Osteoblast (primary cell): ENCODE measurements around the gene RASEF. TPM values are rescaled to one million over a fixed set of nuclear protein-coding genes. Genes with fewer than 3 reads are reported as not detected.

ENCODE experiments used
- DNase-seq: peaks from one replicate; pipeline ENCODE4 v3.0.0; 2011; ENCODE audit warnings: low spot score, mixed read lengths; ENCODE audit not compliant: insufficient read length; ENCODE audit errors: missing footprints
- H2AFZ ChIP-seq: 2 replicates; pipeline ENCODE4 v1.6.0; 2011; ENCODE audit warnings: mild to moderate bottlenecking, low read length
- H3K27ac ChIP-seq: 2 replicates; pipeline ENCODE4 v1.5.1; 2011; ENCODE audit warnings: mild to moderate bottlenecking, low read depth, low read length, moderate library complexity
- H3K27me3 ChIP-seq: 2 replicates; pipeline ENCODE4 v1.6.0; 2012; ENCODE audit warnings: mild to moderate bottlenecking, control low read depth, inconsistent platforms, low read length, moderate library complexity; ENCODE audit not compliant: insufficient read depth
- H3K36me3 ChIP-seq: 2 replicates; pipeline ENCODE4 v1.5.1; 2011; ENCODE audit warnings: mild to moderate bottlenecking, low read length, control low read depth, moderate library complexity; ENCODE audit not compliant: insufficient read depth
- H3K4me1 ChIP-seq: 2 replicates; pipeline ENCODE4 v1.5.1; 2011; ENCODE audit warnings: mild to moderate bottlenecking, low read length, control low read depth, moderate library complexity; ENCODE audit not compliant: insufficient read depth
- H3K4me2 ChIP-seq: 2 replicates; pipeline ENCODE4 v1.6.0; 2011; ENCODE audit warnings: mild to moderate bottlenecking, low read length; ENCODE audit not compliant: insufficient read depth
- H3K4me3 ChIP-seq: fragments of 200-600 bp; sonication (generic); 3 replicates; pipeline ENCODE4 v1.5.1; 2012; ENCODE audit warnings: mild to moderate bottlenecking, low read length, inconsistent platforms; ENCODE audit not compliant: insufficient read depth
- H3K79me2 ChIP-seq: 2 replicates; pipeline ENCODE4 v1.6.0; 2012; ENCODE audit warnings: mild to moderate bottlenecking, low read length, control low read depth, inconsistent platforms; ENCODE audit not compliant: insufficient read depth
- H3K9me3 ChIP-seq: 2 replicates; pipeline ENCODE4 v1.5.1; 2011; ENCODE audit warnings: low read depth, low read length, control low read depth
- H4K20me1 ChIP-seq: 2 replicates; pipeline ENCODE4 v1.6.0; 2012; ENCODE audit warnings: mild to moderate bottlenecking, low read length, control low read depth; ENCODE audit not compliant: insufficient read depth
- total RNA-seq: library from RNA; depleted of rRNA; stranded (reverse); fragments of >200 nt; gene quantifications from 2 replicates; pipeline ENCODE4 v1.2.3, GENCODE V29; 2012
- TF ChIP-seq, protein P1 (sequence below): IDR thresholded peaks from 2 replicates; pipeline ENCODE4 v1.5.1; 2011; ENCODE audit warnings: mild to moderate bottlenecking, low read depth, low read length, moderate library complexity; ENCODE audit errors: extremely low read depth

RASEF gene
- total RNA-seq = 1.4 and 2.1 TPM in 2 replicates

DNA sequence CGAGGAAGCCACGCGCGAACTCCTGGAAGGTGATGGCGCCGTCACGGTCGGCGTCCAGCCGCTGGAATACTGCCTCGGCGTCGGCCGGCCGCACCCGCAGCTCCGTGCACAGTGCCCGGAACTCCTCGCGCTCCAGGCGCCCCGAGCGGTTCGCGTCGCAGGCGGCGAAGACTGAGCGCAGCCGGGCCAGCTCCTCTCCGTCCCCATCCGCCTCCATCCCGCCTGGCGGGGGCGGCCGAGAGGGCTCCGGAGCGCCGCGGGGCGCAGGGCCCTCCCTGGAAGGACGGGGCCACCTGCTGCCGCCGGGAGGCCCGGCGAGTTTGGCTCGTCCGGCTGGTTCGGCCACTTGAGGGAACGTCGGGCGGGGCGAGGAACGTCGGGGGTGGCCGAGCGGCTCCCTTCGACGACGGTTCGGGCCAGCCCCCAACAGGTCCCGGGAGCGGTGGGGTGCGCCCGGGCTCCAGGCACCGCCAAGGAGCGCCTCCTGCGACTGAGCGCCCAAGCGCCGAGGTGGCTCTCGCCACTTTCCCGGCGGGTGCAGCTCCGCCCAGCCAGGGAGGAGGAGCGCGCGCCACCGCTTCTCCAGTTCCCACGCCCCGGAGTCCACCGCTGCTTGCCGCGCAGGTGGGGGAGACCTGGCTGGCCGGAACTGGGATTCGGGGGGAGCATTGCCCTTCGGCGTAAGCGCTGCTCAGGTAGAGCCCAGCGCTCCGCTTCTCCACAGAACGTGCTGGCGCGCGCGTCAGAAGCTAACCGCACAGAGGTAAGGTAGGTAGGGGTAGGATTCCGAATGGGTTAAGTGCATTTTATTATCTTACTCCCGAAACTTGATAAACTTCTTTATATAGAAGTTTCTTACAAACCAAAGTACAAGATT lies at the start of gene RASEF:
TSS of gene RASEF (minus strand) at position 492 of the 877 bp plus-strand sequence. CDS start at position 217, 275 bp downstream.
- peak; percentile 82 for DNase-seq

DNA sequence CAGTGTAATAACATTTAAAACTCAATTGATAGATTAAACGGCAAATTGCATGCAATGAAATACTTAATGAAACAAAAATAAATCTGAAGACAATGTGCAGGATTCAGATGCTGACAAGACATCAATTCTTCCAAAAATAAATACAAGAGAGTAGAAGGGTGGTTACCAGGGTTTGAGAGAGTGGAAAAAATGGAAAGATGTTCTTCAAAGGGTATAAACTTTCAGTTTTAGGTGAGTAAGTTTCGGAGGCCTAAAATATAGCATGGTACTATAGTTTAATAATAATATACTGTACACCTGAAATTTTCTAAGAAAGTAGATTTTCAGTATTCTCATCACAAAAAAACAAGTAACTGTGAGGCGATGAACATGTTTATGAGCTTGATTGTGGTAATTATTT lies 48.2 kb upstream of the RASEF start:
- Histone ChIP-seq H3K4me3 (no peak overlapping the region), H3K4me2 (no peak overlapping the region), H3K4me1 (no peaks in the 10 kb centered on the region), H3K9me3 (no peaks in the 10 kb centered on the region), H3K36me3 (no peaks in the 10 kb centered on the region), H3K27me3 (no peaks in the 10 kb centered on the region), H3K79me2 (no peaks in the 10 kb centered on the region), H3K27ac (no peak overlapping the region), H2AFZ (no peak overlapping the region), H4K20me1 (no peaks in the 10 kb centered on the region)
- no peak for DNase-seq
- TF ChIP-seq, protein P1, sequence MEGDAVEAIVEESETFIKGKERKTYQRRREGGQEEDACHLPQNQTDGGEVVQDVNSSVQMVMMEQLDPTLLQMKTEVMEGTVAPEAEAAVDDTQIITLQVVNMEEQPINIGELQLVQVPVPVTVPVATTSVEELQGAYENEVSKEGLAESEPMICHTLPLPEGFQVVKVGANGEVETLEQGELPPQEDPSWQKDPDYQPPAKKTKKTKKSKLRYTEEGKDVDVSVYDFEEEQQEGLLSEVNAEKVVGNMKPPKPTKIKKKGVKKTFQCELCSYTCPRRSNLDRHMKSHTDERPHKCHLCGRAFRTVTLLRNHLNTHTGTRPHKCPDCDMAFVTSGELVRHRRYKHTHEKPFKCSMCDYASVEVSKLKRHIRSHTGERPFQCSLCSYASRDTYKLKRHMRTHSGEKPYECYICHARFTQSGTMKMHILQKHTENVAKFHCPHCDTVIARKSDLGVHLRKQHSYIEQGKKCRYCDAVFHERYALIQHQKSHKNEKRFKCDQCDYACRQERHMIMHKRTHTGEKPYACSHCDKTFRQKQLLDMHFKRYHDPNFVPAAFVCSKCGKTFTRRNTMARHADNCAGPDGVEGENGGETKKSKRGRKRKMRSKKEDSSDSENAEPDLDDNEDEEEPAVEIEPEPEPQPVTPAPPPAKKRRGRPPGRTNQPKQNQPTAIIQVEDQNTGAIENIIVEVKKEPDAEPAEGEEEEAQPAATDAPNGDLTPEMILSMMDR = no peak

More for the DNA sequence above, at the start of gene RASEF:
- Histone ChIP-seq H2AFZ (peak within 1 kb of the TSS; percentile 34), H3K79me2 (no peaks in the 10 kb centered on the region), H3K4me1 (peaks cover 23% of the 10 kb centered on the region), H4K20me1 (no peaks in the 10 kb centered on the region), H3K9me3 (no peaks in the 10 kb centered on the region), H3K27me3 (peaks cover 38% of the 10 kb centered on the region), H3K4me3 (peak within 1 kb of the TSS; percentile 57), H3K4me2 (peak within 1 kb of the TSS; percentile 78), H3K27ac (no peak within 1 kb of the TSS), H3K36me3 (no peaks in the 10 kb centered on the region)
- TF ChIP-seq, protein P1 = no peak

DNA sequence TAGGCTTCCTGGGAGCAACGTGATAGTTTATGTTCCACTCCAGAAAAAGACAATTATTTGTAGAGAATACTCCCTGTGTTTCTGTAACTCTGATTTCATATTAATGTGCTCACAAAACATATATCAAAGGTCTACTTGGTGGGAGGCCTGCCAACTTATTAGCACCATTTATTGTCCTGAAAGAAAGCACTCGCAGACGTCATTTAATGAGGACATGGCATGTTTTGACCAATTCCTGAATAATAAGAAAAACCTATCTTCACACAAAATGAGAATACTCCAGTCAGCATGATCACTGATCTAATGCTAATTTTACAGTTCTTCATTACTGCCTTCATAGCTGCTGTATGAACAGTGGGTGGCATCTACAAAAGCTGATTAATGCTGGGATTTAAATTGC lies 46.4 kb upstream of the RASEF start:
- TF ChIP-seq, protein P1 = no peak
- no peak overlapping the region for H3K27ac ChIP-seq
- no peak overlapping the region for H2AFZ ChIP-seq
- no peaks in the 10 kb centered on the region for H3K36me3 ChIP-seq
- no peaks in the 10 kb centered on the region for H3K27me3 ChIP-seq
- H3K79me2 ChIP-seq = no peaks in the 10 kb centered on the region
- no peak for DNase-seq
- H3K4me1 ChIP-seq = no peaks in the 10 kb centered on the region
- no peak overlapping the region for H3K4me2 ChIP-seq
- H3K9me3 ChIP-seq = no peaks in the 10 kb centered on the region
- no peaks in the 10 kb centered on the region for H4K20me1 ChIP-seq
- H3K4me3 ChIP-seq = no peak overlapping the region

DNA sequence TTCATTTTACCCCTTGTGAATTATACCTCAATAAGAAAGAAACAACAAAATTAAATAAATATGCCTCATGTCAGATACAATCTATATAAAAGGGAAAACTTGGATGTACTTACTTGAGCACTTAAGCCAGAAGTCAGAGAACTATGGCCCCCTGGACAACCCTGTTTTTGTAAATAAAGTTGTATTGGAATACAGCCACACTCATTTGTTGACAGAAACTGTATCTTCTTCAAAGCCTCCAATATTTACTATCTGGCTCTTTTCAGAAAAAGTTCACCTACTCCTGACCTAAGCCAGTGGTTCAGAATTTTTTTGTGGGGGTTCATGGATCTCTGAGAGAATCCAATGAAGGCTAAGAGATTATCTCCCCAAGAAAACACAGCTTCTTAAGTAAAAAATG lies 45.3 kb upstream of the RASEF start:
- Histone ChIP-seq H3K27me3 (no peaks in the 10 kb centered on the region), H3K79me2 (no peaks in the 10 kb centered on the region), H3K27ac (no peak overlapping the region), H3K4me1 (no peaks in the 10 kb centered on the region), H3K36me3 (no peaks in the 10 kb centered on the region), H3K9me3 (no peaks in the 10 kb centered on the region), H4K20me1 (no peaks in the 10 kb centered on the region), H3K4me3 (no peak overlapping the region), H3K4me2 (no peak overlapping the region), H2AFZ (no peak overlapping the region)
- TF ChIP-seq, protein P1 = no peak
- no peak for DNase-seq
